GM12878 (cell line): Measurements from ENCODE around the gene CEP126. TPM values are rescaled to one million over a fixed set of nuclear protein-coding genes. Genes with fewer than 3 reads are reported as not detected.

Experiments used
- ATAC-seq: fragments of 200-7000 bp; cut with Tn5 transposase; 3 replicates; pipeline ENCODE4 v1.9.1; 2020; ENCODE audit warnings: mild to moderate bottlenecking, moderate library complexity
- BruUV-seq: library from RNA; stranded (reverse); fragments of 400-500 nt; replicated peaks from 2 replicates; lab custom pipeline; 2021; lab: Mats Ljungman, UMichigan
- CTCF ChIA-PET: fragments of 300-600 bp; sonication (Branson Sonifier 250); formaldehyde crosslinking; extraction: SDS; loops from one replicate; lab custom pipeline; 2021; ENCODE audit warnings: inconsistent platforms; lab: Yijun Ruan, JAX
- POLR2A ChIA-PET: fragments of 350-600 bp; formaldehyde crosslinking; extraction: SDS; loops from one replicate; lab custom pipeline; 2021; ENCODE audit warnings: inconsistent platforms; lab: Charles Lee
- RAD21 ChIA-PET: fragments of 300-600 bp; sonication (Branson Sonifier 250); formaldehyde crosslinking; loops from one replicate; lab custom pipeline; 2023; ENCODE audit warnings: antibody characterized with exemption; ENCODE audit not compliant: unreplicated experiment; lab: Charles Lee
- SMC1A ChIA-PET: fragments of 300-600 bp; sonication (Branson Sonifier 250); formaldehyde crosslinking; loops from one replicate; lab custom pipeline; 2023; ENCODE audit not compliant: unreplicated experiment, uncharacterized antibody; lab: Charles Lee
- DNase-seq: peaks from one replicate; pipeline ENCODE4 v3.0.0-alpha.2; 2011; ENCODE audit warnings: low read depth, low spot score
- FAIRE-seq: peaks from 3 replicates; lab custom pipeline; 2011; peaks lifted over from hg19 to GRCh38; lab: Jason Lieb, UNC
- H2AFZ ChIP-seq: 2 replicates; pipeline ENCODE4 v1.6.0; 2011; ENCODE audit warnings: low read depth, low read length, control low read depth; ENCODE audit not compliant: control insufficient read depth
- H3K27ac ChIP-seq: 2 replicates; pipeline ENCODE4 v1.5.1; 2011; ENCODE audit warnings: control low read depth; ENCODE audit not compliant: control insufficient read depth, insufficient read depth
- H3K27me3 ChIP-seq, 2 experiments: replicated peaks in 1 of 2; 2 replicates each; pipeline versions ENCODE4 v1.6.0 to v1.6.1; 2011; ENCODE audit warnings: low read length in 1 of 2; ENCODE audit not compliant: control insufficient read depth in 2 of 2, insufficient read depth in 2 of 2
- H3K36me3 ChIP-seq, 2 experiments: 2 replicates each; pipeline ENCODE4 v1.5.1; 2011; ENCODE audit warnings: low read length in 1 of 2; ENCODE audit not compliant: control insufficient read depth in 2 of 2, insufficient read depth in 2 of 2
- H3K4me1 ChIP-seq: 2 replicates; pipeline ENCODE4 v1.6.1; 2011; ENCODE audit warnings: mild to moderate bottlenecking, low read length, moderate library complexity, mixed read lengths; ENCODE audit not compliant: control insufficient read depth, insufficient read depth
- H3K4me2 ChIP-seq: 2 replicates; pipeline ENCODE4 v1.6.0; 2011; ENCODE audit warnings: control low read depth; ENCODE audit not compliant: control insufficient read depth, insufficient read depth
- H3K4me3 ChIP-seq: fragments of 200-600 bp; sonication (generic); 2 replicates; pipeline ENCODE4 v1.5.1; 2016
- H3K79me2 ChIP-seq: 2 replicates; pipeline ENCODE4 v1.6.0; 2011; ENCODE audit warnings: low read length; ENCODE audit not compliant: control insufficient read depth, insufficient read depth
- H3K9ac ChIP-seq: 2 replicates; pipeline ENCODE4 v1.8.0; 2011; ENCODE audit warnings: low read length, control low read depth, mixed read lengths; ENCODE audit not compliant: control insufficient read depth, insufficient read depth
- H3K9me3 ChIP-seq: replicated peaks from 3 replicates; pipeline ENCODE4 v1.5.1; 2011; ENCODE audit warnings: mild to moderate bottlenecking, low read length; ENCODE audit not compliant: control insufficient read depth, insufficient read depth
- H4K20me1 ChIP-seq: 2 replicates; pipeline ENCODE4 v1.6.0; 2011; ENCODE audit not compliant: control insufficient read depth, insufficient read depth
- CREB1 ChIP-seq: IDR thresholded peaks from 2 replicates; pipeline ENCODE4 v1.6.1; 2012; ENCODE audit warnings: low read depth, mild to moderate bottlenecking, inconsistent platforms
- EP300 ChIP-seq, 2 experiments: fragments of 150-350 bp in 1 of 2; IDR thresholded peaks; 2 replicates each; pipeline ENCODE4 v1.6.1; 2011 to 2012; ENCODE audit warnings: low read depth in 2 of 2, low read length in 2 of 2, borderline replicate concordance in 1 of 2, improper control_type of control experiment in 1 of 2, inconsistent platforms in 1 of 2; ENCODE audit not compliant: control insufficient read depth in 1 of 2
- GATAD2B ChIP-seq: fragments of 450-650 bp; conservative IDR thresholded peaks from 2 replicates; pipeline ENCODE4 v1.6.1; 2017; ENCODE audit warnings: low read depth, mild to moderate bottlenecking, moderate library complexity
- MTA2 ChIP-seq: fragments of 450-650 bp; IDR thresholded peaks from 2 replicates; pipeline ENCODE4 v1.6.1; 2016; ENCODE audit warnings: low read depth, mild to moderate bottlenecking, moderate library complexity
- NFXL1 ChIP-seq: fragments of 450-650 bp; IDR thresholded peaks from 2 replicates; pipeline ENCODE4 v1.6.1; 2017; ENCODE audit warnings: antibody characterized with exemption, mild to moderate bottlenecking, borderline replicate concordance
- NR2F1 ChIP-seq: fragments of 450-650 bp; conservative IDR thresholded peaks from 2 replicates; pipeline ENCODE4 v1.6.1; 2017; ENCODE audit warnings: mild to moderate bottlenecking
- RELA ChIP-seq: fragments of 450-650 bp; IDR thresholded peaks from 2 replicates; pipeline ENCODE4 v1.8.0; 2014; ENCODE audit warnings: borderline replicate concordance; ENCODE audit not compliant: partially characterized antibody
- SPI1 ChIP-seq: IDR thresholded peaks from 2 replicates; pipeline ENCODE4 v1.6.1; 2011; ENCODE audit warnings: low read depth, mild to moderate bottlenecking, low read length, moderate library complexity, borderline replicate concordance; ENCODE audit not compliant: insufficient read depth
- WRNIP1 ChIP-seq: IDR thresholded peaks from 2 replicates; pipeline ENCODE4 v1.6.1; 2011; ENCODE audit warnings: low read depth, low read length, improper control_type of control experiment, borderline replicate concordance
- YY1 ChIP-seq: IDR thresholded peaks from 2 replicates; pipeline ENCODE4 v1.6.1; 2011; ENCODE audit warnings: low read depth, mild to moderate bottlenecking, low read length
- ZNF24 ChIP-seq: fragments of 450-650 bp; IDR thresholded peaks from 2 replicates; pipeline ENCODE4 v1.6.1; 2017; ENCODE audit warnings: antibody characterized with exemption, mild to moderate bottlenecking
- WGBS: methylation state at CpG from one replicate; pipeline ENCODE4 v1.1.6; 2016; ENCODE audit warnings: low lambda C conversion rate; ENCODE audit not compliant: insufficient replicate concordance, insufficient coverage; ENCODE audit errors: missing lambda C conversion rate; 5-methylcytosine and 5-hydroxymethylcytosine counted together
- in situ Hi-C: fragments of 300-500 bp; cut with MboI; formaldehyde crosslinking; loops from 9 replicates; pipeline ENCODE4 v1.14.3; 2018; ENCODE audit warnings: mixed read lengths
- intact Hi-C: fragments of 100-400 bp; cut with micrococcal nuclease; formaldehyde crosslinking; loops from one replicate; pipeline ENCODE4 v1.14.2; 2022; ENCODE audit not compliant: unreplicated experiment
- polyA plus RNA-seq, 11 experiments: library from polyadenylated mRNA; depleted of rRNA in 4 of 11; unstranded in 6 of 11; stranded (reverse) in 5 of 11; fragments of >200 nt; fragmentation: Nextera tagmentation in 4 of 11; fragmentation: Illumina TruSeq in 1 of 11; extraction: Ambion mirVana in 4 of 11; extraction: Trizol in 1 of 11; gene quantifications; 1 replicate in 1 of 11; 2 replicates in 10 of 11; pipeline versions ENCODE4 v1.2.1 to v1.2.3, GENCODE V29; 2011 to 2016; ENCODE audit warnings: inconsistent platforms in 2 of 11, missing spikeins in 2 of 11, low read depth in 1 of 11
- total RNA-seq, 4 experiments: library from RNA; depleted of rRNA in 3 of 4; stranded (reverse); fragments of >200 nt in 3 of 4; fragmentation: Illumina TruSeq in 1 of 4; extraction: Trizol in 1 of 4; gene quantifications; 2 replicates each; pipeline versions ENCODE4 v1.2.1 to v1.2.3, GENCODE V29; 2013 to 2021
- TF ChIP-seq, protein P1 (sequence below): fragments of 450-650 bp; conservative IDR thresholded peaks from 2 replicates; pipeline ENCODE4 v1.6.1; 2017; ENCODE audit warnings: mild to moderate bottlenecking, moderate library complexity
- TF ChIP-seq, protein P2 (sequence below): fragments of 450-650 bp; IDR thresholded peaks from 2 replicates; pipeline ENCODE4 v1.6.1; 2016; ENCODE audit warnings: mild to moderate bottlenecking
- TF ChIP-seq, protein P3 (sequence below): IDR thresholded peaks from 2 replicates; pipeline ENCODE4 v1.6.1; 2011; ENCODE audit warnings: low read depth, low read length, improper control_type of control experiment, borderline replicate concordance
- TF ChIP-seq, protein P4 (sequence below): fragments of 450-650 bp; IDR thresholded peaks from 2 replicates; pipeline ENCODE4 v1.6.1; 2018; ENCODE audit warnings: borderline replicate concordance, mild to moderate bottlenecking; ENCODE audit not compliant: partially characterized antibody

Gene CEP126
- total and polyA plus RNA-seq, 10 of the 15 experiments (the other 5 are each of a cell fraction or from before 2014, with no cell fraction given), result 0.01 TPM; not detected in 8

DNA sequence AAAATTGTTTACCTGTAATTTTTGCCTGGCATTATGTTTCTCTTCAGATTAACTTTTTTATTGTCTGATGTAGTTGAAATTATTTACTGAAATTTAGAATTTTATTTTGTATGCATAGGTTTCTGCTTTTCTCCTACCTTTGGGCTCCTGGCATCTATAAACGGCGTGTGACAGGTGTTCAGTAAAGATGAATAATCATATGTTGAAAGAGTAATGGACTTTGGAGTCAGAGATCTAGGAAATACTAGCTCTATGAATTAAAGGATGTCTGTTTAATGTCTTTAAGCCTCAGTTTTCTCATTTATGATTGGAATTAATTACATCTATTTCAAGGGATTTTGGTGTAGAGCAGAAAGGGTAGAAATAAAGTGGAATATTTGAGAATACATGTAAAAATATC is 8.7 kb downstream of the CEP126 start:
- Histone ChIP-seq H3K36me3 (no peaks in the 10 kb centered on the region), H3K9ac (no peak overlapping the region), H2AFZ (no peak overlapping the region), H3K27ac (no peak overlapping the region), H3K9me3 (no peaks in the 10 kb centered on the region), H3K4me1 (no peaks in the 10 kb centered on the region), H3K4me3 (no peak overlapping the region), H4K20me1 (no peaks in the 10 kb centered on the region), H3K79me2 (no peaks in the 10 kb centered on the region), H3K27me3 (no peaks in the 10 kb centered on the region; a peak in 1 of 4 replicates), H3K4me2 (no peak overlapping the region)
- DNase-seq, result no peak
- ATAC-seq, result no peak
- WGBS, result 50% methylated on average over 2 of the region's 2 CpGs
- ChIA-PET CTCF (no interaction called here), RAD21 (no interaction called here), SMC1A (interaction anchor here (0.7 kb wide), 1 partner anchor 22 kb away, joined by 3 read pairs; no protein-coding TSS in a partner anchor), POLR2A (no interaction called here)
- TF ChIP-seq GATAD2B (no peak), WRNIP1 (no peak), MTA2 (no peak), NFXL1 (no peak), ZNF24 (no peak), EP300 (IDR thresholded peaks at IDR 0.05; ENCODE audit: borderline replicate concordance in 1 of 2, control insufficient read depth in 1 of 2, low read depth in 2 of 2, low read length in 2 of 2) (no peak), CREB1 (no peak), YY1 (no peak), RELA (no peak), NR2F1 (no peak), SPI1 (no peak)
- TF ChIP-seq, protein P1, sequence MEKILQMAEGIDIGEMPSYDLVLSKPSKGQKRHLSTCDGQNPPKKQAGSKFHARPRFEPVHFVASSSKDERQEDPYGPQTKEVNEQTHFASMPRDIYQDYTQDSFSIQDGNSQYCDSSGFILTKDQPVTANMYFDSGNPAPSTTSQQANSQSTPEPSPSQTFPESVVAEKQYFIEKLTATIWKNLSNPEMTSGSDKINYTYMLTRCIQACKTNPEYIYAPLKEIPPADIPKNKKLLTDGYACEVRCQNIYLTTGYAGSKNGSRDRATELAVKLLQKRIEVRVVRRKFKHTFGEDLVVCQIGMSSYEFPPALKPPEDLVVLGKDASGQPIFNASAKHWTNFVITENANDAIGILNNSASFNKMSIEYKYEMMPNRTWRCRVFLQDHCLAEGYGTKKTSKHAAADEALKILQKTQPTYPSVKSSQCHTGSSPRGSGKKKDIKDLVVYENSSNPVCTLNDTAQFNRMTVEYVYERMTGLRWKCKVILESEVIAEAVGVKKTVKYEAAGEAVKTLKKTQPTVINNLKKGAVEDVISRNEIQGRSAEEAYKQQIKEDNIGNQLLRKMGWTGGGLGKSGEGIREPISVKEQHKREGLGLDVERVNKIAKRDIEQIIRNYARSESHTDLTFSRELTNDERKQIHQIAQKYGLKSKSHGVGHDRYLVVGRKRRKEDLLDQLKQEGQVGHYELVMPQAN, result no peak
- TF ChIP-seq, protein P2, sequence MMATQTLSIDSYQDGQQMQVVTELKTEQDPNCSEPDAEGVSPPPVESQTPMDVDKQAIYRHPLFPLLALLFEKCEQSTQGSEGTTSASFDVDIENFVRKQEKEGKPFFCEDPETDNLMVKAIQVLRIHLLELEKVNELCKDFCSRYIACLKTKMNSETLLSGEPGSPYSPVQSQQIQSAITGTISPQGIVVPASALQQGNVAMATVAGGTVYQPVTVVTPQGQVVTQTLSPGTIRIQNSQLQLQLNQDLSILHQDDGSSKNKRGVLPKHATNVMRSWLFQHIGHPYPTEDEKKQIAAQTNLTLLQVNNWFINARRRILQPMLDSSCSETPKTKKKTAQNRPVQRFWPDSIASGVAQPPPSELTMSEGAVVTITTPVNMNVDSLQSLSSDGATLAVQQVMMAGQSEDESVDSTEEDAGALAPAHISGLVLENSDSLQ, result no peak
- TF ChIP-seq, protein P3, sequence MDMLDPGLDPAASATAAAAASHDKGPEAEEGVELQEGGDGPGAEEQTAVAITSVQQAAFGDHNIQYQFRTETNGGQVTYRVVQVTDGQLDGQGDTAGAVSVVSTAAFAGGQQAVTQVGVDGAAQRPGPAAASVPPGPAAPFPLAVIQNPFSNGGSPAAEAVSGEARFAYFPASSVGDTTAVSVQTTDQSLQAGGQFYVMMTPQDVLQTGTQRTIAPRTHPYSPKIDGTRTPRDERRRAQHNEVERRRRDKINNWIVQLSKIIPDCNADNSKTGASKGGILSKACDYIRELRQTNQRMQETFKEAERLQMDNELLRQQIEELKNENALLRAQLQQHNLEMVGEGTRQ, result no peak
- TF ChIP-seq, protein P4, sequence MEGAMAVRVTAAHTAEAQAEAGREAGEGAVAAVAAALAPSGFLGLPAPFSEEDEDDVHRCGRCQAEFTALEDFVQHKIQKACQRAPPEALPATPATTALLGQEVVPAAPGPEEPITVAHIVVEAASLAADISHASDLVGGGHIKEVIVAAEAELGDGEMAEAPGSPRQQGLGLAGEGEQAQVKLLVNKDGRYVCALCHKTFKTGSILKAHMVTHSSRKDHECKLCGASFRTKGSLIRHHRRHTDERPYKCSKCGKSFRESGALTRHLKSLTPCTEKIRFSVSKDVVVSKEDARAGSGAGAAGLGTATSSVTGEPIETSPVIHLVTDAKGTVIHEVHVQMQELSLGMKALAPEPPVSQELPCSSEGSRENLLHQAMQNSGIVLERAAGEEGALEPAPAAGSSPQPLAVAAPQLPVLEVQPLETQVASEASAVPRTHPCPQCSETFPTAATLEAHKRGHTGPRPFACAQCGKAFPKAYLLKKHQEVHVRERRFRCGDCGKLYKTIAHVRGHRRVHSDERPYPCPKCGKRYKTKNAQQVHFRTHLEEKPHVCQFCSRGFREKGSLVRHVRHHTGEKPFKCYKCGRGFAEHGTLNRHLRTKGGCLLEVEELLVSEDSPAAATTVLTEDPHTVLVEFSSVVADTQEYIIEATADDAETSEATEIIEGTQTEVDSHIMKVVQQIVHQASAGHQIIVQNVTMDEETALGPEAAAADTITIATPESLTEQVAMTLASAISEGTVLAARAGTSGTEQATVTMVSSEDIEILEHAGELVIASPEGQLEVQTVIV, result no peak
- no peak for FAIRE-seq
- in situ Hi-C loops, result no loop called here
- intact Hi-C loops, result no loop called here
- BruUV-seq, result no TSS peak
